GM19023 (cell line): Measurements from ENCODE around the gene PDE6B.
"Not testable (repeated sequence)": the region's sequence is repeated elsewhere in the genome, so short reads cannot be mapped to it uniquely, and the experiment has no call there.

Experiments
- ATAC-seq: cut with Tn5 transposase; IDR thresholded peaks from one replicate; pipeline ENCODE4 v1.9.1; 2021; ENCODE audit warnings: mild to moderate bottlenecking, moderate library complexity; ENCODE audit not compliant: unreplicated experiment

PDE6B gene

GRCh38 chr4:624705-625590 lies at the start of gene PDE6B:
Gene PDE6B (plus strand): TSS chr4:625573. CDS start chr4:625627, 54 bp downstream.
- no peak for ATAC-seq

GRCh38 chr4:576245-576821 lies 49.0 kb upstream of the PDE6B start, which contains the start of gene TMEM271:
Gene TMEM271 (minus strand): TSS chr4:576295. CDS start chr4:576062, 233 bp downstream.
- no peak for ATAC-seq

- no peak for ATAC-seq
Observed at GRCh38 chr4:576991-577498, 48.3 kb upstream of the PDE6B start.

- ATAC-seq: no peak
Observed at GRCh38 chr4:577499-578450, 47.6 kb upstream of the PDE6B start.

DNA sequence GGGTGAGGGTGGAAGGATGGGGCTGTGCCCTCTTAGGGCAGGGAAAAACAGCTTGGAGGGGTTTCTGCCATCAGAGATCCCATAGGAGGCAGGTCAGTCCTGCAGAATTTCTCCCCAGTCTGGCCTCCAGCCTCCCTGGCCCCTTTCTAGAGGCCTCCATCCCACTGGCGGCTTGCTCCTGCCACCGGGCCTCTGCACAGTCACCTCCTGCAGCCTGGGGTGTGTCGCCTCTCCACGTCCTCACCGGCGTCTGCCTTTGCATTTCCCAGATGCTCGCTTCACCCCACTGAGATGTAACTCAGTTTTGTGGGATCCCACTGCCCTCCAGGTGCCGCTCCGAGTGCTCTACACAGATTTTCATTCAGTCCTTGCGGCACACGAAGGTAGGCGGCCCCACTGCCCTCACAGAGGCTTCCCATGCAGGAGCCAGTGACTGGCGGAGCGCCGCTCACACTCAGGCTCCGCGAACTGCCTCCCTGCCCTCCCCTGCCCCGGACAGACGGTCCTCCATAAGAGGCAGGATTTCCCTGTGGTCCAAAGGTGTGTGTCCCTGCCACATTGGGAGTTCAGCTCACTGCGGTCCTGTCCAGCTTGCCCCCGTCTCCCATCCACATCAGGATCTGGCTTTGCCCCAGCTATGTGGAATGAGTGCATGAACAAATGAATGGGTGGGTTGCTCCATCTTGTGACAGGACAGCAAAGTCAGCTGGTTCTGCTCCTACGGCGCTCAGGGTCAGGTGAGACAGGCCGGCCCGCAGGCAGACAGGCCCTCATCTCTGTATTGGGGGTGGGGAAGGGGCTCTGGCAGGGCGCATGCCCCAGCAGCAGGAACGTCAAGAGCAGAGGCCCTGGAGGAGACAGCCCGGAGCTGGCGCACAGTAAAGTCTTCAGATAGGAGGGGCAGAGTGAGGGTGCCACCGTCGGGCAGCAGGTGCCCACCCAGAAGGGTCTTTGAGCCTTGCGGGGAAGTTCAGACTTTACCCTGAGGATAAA lies 46.6 kb upstream of the PDE6B start:
- ATAC-seq: no peak

DNA sequence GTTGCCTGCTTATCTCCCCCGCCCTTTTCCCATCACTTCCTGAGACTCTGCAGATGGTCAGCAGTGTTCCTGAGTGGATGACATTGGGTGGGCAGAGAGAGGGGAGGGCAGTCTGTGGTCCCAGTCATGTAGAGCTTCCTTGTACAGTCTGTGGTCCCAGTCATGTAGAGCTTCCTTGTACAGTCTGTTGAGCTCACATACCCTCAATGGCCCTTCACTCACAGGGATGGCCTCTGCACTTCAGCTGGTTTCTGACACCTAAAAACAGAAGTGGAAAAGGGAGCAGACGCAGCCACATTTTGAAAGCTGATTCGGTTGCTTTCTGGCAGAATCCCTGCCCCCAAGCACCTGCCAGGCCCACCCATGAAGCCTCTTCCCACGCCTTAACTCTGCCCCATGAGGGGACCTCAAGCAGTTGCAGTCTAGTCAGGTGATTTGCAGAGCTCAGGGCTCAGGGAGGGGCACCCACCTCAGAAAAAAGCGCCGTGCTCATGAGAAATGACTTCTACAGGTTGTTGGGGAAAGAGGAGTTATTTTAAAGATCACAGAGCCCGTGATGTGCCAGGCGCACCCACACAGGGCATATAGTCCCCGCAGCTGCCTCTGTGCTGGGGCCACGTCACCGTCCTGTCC lies 45.7 kb upstream of the PDE6B start:
- ATAC-seq: no peak

DNA sequence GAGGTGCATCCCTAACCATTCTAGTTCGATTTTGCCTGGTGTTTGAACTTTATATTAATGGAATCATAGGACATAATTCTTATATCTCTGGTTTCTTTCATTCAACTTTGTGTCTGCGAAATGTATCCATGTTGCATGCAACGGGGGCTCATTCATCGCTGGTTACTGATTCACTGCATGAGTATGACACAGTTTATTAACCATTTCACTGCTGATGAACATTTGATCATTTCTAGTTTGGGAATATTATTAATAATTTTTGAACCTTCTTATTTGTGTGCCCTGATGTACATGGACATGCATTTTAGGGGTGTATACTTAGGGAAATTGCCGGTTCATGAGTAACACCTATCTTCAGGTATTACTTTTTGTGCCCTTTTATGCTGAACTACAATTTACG lies 44.2 kb upstream of the PDE6B start:
- no peak for ATAC-seq

DNA sequence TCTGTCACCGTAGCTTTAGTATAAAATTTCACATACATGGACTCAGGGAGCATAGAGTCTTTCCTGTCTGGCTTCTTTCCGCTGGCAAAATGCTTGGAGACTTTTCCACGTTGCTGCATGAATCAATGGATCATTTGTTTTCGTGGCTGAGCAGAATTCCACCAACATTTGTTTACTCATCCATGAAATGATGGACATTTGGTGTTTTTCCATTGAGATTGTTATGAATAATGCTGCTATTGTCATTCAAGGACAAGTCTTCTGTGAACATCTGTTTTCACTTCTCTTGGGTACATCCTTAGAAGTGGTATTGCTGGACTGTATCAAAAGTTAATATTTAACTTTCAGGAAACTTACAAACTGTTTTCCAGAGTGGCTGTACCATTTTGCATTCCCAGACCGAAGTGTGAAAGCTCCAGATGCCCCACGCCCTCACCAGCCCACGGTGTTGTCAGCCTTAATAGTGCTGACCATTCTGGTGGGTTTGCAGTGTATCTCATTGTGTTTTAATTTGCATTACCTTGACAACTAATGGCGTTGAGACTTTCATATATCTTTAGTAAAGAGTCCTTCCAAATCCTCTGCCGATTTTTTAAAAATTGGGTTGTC lies 43.5 kb upstream of the PDE6B start:
- ATAC-seq: no peak

- no peak for ATAC-seq
Observed at GRCh38 chr4:583820-584219, 41.6 kb upstream of the PDE6B start.

GRCh38 chr4:587671-588350 lies 37.6 kb upstream of the PDE6B start:
- no peak for ATAC-seq

GRCh38 chr4:588351-588849 lies 37.0 kb upstream of the PDE6B start:
- ATAC-seq: no peak

DNA sequence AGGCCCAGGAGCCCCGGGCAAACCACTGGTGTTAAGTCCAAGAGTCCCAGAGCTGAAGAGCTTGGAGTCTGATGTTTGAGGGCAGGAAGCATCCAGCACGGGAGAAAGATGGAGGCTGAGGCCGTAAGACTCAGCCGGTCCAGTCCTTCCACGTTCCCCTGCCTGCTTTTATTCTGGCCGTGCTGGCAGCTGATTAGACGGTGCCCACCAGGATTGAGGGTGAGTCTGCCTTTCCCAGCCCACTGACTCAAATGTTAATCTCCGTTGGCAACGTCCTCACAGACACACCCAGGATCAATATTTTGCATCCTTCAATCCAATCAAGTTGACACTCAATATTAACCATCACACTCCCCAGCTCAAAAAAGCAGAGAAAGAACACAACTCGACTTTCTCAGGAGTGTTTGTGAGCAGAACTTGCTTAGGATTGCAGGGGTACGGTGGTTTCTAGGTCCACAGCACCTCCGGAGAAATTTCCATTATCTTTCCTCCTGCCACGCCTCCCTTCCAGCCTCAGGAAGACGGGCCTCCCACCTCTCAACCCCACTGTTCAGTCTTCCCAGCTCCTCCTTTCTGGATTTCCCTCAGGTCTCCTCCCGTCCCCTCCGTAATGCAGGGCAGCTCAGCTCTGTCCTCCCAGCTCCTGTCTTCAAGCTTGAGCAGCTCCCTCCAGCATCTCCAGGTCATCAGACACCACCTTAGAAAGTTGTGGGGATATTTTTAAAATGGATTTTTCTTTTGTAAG lies 36.0 kb upstream of the PDE6B start:
- ATAC-seq: no peak

DNA sequence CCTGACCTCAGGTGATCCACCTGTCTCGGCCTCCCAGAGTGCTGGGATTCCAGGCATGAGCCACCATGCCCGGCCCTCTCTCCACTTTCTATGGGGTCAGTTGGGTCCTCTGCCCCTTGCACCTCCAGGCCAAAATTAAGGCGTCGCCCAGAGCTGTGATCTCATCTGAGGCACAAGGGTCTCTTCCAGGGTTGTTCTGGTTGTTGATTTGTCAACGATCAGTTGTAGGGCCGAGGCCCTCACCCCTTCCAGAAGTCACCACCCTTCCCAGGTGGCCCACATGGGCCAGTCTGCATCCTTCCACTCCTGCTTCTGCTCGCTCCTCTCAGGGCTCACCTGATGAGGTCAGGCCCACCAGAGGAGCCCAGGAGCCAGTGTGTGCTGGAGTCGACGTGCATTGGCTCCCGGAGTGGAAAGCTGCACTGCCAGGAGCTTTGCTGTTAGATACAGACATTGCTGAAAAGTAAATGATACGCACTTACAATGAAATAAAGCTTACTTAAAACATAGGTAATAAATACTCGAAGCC lies 35.0 kb upstream of the PDE6B start:
- no peak for ATAC-seq

- ATAC-seq: not testable (repeated sequence)
Observed at GRCh38 chr4:592178-592577, 33.2 kb upstream of the PDE6B start.

- no peak for ATAC-seq
Observed at GRCh38 chr4:592825-593520, 32.4 kb upstream of the PDE6B start.

DNA sequence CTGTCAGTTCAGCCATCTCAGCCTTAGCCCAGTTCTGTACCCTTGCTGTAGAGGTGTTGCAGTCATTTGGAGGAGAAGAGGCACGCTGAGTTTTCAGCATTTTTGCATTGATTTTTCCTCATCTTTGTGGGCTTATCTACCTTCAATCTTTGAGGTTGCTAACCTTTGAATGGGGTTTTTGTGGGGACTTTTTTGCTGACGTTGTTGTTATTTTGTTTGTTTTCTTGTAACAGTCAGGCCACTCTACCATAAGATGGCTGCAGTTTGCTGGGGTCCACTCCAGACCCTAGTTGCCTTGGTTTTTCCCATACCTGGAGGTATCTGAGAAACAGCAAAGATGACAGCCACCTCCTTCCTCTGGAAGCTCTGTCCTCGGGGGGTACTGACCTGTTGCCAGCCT lies 26.4 kb upstream of the PDE6B start:
- ATAC-seq: no peak

DNA sequence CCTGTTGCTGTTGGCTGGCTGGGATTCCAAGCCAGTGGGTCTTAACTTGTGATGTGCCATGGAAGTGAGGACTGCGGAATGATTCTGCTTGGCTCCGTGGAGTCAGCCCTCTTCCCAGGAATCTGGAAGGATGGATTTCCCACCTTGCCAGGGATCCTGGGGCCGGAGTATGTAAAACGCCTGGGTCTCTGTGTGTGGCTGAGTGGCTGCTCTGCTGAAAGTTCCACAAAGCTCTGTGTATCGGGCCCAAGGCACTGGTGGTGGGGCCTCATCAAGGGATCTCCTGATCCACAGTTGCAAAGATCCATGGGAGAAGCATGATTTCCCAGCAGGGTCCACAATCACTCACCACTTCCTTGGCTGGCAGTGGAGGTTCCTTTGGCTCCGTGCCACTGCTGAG lies 25.2 kb upstream of the PDE6B start:
- no peak for ATAC-seq
